Central memory CD8-positive, alpha-beta T cell (primary cell): Measurements from ENCODE around the gene SIK3.
"Not testable (repeated sequence)": the region's sequence is repeated elsewhere in the genome, so short reads cannot be mapped to it uniquely, and the experiment has no call there.

Experiments
- ATAC-seq: fragments of 150-1000 bp; cut with Tn5 transposase; replicated peaks from 2 replicates; pipeline ENCODE4 v1.10.0; 2022; ENCODE audit warnings: mild to moderate bottlenecking, moderate FRiP score, moderate number of reproducible peaks; ENCODE audit not compliant: poor library complexity, severe bottlenecking; ENCODE audit errors: extremely low read depth
- DNase-seq, 2 donors: peaks; one replicate each; pipeline ENCODE4 v3.0.0; 2021; ENCODE audit warnings: low spot score in 2 of 2
- H3K27ac Mint-ChIP-seq: one replicate; pipeline ENCODE4 v1.8.0; 2022; ENCODE audit warnings: low read depth, mild to moderate bottlenecking, moderate library complexity, mixed read lengths
- H3K27me3 Mint-ChIP-seq: one replicate; pipeline ENCODE4 v1.8.0; 2022; ENCODE audit warnings: mixed read lengths
- H3K36me3 Mint-ChIP-seq: one replicate; pipeline ENCODE4 v1.8.0; 2022; ENCODE audit warnings: mild to moderate bottlenecking, moderate library complexity, mixed read lengths; ENCODE audit not compliant: insufficient read depth
- H3K4me1 Mint-ChIP-seq: one replicate; pipeline ENCODE4 v1.8.0; 2022; ENCODE audit warnings: mixed read lengths
- H3K4me3 Mint-ChIP-seq: one replicate; pipeline ENCODE4 v1.8.0; 2022; ENCODE audit warnings: mild to moderate bottlenecking, moderate library complexity, mixed read lengths
- H3K9me3 Mint-ChIP-seq: one replicate; pipeline ENCODE4 v1.8.0; 2022; ENCODE audit warnings: mixed read lengths

SIK3 gene

DNA sequence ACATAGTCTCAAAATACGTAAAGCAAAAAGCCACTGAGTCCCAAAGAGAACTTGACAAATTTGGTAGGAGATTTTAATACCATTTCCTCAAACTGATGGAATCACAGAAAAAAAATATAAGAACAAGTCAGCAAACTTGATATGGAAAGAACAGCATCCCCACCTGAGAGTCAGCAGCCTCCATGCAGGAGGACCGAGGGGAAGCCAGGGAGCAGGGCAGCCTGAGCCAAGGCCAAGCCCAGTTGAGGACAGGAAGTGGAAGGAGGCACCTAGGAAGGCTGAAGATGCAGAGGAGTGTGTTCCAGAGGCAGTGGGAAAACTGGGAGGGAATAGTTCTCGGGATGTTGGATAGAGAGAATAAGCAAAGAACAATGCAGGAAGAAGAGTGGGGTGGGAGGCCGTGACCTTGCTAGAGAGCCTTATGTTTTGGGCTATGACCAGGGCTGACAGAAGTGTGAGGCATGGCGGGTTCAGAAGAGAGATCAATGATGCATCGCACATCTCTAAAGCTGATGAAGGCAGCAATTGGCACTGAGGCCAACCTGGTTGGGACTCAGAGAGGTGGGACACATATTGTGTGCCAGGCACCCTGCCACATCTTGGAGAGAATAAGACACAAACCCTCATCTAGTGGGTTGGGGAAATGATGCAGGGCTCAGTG, 290.5 kb downstream of the SIK3 start:
- H3K36me3 Mint-ChIP-seq = no peaks in the 10 kb centered on the region
- no peaks in the 10 kb centered on the region for H3K9me3 Mint-ChIP-seq
- no peak for DNase-seq
- no peaks in the 10 kb centered on the region for H3K4me1 Mint-ChIP-seq
- ATAC-seq = no peak
- H3K4me3 Mint-ChIP-seq = no peak overlapping the region
- no peak overlapping the region for H3K27ac Mint-ChIP-seq
- H3K27me3 Mint-ChIP-seq = no peaks in the 10 kb centered on the region

DNA sequence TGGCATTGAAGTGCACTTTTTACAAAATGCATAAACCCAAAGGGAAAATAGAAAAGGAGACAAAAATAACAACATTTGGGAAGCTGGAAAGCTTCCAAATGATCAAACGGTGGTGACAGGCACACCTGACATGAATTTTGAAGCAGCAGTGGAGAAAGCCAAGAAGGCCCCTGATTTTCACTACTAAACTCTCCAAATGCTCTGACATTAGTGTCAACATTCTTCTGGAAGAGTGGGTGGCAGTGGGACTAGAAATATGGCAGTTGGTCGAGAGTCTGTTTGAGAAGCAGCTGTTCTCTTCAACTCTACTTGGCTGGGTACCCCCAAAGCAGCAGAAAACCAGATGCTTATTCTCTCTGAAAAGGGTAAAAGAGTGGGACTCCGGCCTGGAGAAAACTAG, 294.2 kb downstream of the SIK3 start:
- H3K27ac Mint-ChIP-seq = no peak overlapping the region
- H3K36me3 Mint-ChIP-seq = no peaks in the 10 kb centered on the region
- no peaks in the 10 kb centered on the region for H3K4me1 Mint-ChIP-seq
- H3K27me3 Mint-ChIP-seq = peaks cover 14% of the 10 kb centered on the region
- DNase-seq (no peak), ATAC-seq (no peak)
- H3K9me3 Mint-ChIP-seq = no peaks in the 10 kb centered on the region
- H3K4me3 Mint-ChIP-seq = no peak overlapping the region

DNA sequence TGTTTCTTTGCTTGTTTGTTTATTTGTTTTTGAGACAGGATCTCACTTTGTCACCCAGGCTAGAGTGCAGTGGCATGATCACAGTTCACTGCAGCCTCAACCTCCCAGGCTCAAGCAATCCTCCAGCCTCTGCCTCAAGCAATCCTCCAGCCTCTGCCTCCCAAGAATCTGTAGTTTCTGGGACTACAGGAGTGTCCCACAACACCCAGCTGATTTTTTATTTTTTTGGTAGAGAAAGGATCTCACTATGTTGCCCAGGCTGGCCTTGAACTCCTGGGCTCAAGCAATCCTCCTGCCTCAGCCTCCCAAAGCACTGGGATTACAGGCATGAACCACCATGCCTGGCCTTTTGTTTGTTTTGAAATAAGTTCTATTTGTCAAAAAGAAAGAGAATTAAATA, 296.6 kb downstream of the SIK3 start:
- peaks cover 14% of the 10 kb centered on the region for H3K27me3 Mint-ChIP-seq
- not testable (repeated sequence) for H3K27ac Mint-ChIP-seq, DNase-seq, ATAC-seq, H3K9me3 Mint-ChIP-seq, H3K4me1 Mint-ChIP-seq, H3K4me3 Mint-ChIP-seq, H3K36me3 Mint-ChIP-seq

DNA sequence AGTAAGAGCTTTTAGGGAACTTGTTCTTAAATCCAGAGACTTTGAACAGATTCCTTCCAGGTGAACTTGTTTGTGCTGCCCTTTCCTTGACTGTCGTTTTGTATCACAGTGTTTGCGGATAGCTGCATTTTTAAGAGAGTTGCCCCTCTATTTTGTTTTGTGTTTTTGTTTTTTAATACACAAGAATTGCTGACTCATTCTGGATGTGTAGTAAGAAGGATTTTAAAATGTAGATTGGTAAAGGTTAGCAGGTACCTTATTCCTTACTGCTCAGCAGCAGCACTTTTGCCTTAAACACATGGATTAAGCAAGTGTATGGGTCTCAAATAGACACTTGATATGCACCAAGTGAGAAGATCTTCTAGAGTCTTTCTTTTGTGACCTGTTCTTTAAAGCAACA, 297.6 kb downstream of the SIK3 start:
- ATAC-seq (no peak), DNase-seq (no peak)
- Mint-ChIP-seq H3K4me3 (no peak overlapping the region), H3K4me1 (no peaks in the 10 kb centered on the region), H3K27me3 (peaks cover 14% of the 10 kb centered on the region), H3K27ac (no peak overlapping the region), H3K36me3 (no peaks in the 10 kb centered on the region), H3K9me3 (no peaks in the 10 kb centered on the region)

DNA sequence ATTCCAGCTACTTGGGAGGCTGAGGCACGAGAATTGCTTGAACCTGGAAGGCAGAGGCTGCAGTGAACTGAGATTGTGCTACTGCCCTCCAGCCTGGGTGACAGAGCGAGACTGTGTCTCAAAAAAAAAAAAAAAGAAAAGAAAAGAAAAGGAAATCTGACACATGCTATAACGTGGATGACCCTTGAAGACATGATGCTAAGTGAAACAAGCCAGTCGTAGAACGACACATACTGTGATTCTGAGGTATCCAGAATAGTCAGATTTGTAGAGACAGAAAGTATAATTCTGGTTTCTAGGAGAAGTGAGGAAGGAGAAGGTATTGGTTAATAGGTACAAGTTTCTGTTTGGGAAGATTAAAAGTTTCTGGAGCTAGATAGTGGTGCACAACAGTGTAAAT, 299.9 kb downstream of the SIK3 start:
- H3K4me1 Mint-ChIP-seq = no peaks in the 10 kb centered on the region
- DNase-seq = no peak
- no peak overlapping the region for H3K27ac Mint-ChIP-seq
- no peaks in the 10 kb centered on the region for H3K36me3 Mint-ChIP-seq
- no peak overlapping the region for H3K4me3 Mint-ChIP-seq
- ATAC-seq = no peak
- peaks cover 14% of the 10 kb centered on the region for H3K27me3 Mint-ChIP-seq
- H3K9me3 Mint-ChIP-seq = no peaks in the 10 kb centered on the region

DNA sequence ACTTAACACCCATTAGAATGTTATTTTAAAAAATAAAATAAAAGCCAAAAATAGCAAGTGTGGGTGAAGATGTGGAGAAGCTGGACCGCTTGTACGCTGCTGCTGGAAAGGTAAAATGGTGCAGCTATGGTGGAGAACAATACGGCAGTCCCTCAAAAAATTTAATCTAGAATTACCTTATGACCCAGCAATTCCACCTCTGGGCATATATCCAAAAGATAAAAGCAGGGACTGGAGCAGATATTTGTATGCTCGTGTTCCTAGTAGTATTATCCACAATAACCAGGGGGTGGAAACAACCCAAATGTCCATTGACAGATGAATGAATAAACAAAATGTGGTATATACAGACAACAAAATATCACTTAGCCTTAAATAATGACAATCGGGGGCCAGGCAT, 300.4 kb downstream of the SIK3 start:
- Mint-ChIP-seq H3K27me3 (peaks cover 14% of the 10 kb centered on the region), H3K4me3 (no peak overlapping the region), H3K36me3 (no peaks in the 10 kb centered on the region), H3K9me3 (no peaks in the 10 kb centered on the region), H3K4me1 (no peaks in the 10 kb centered on the region), H3K27ac (no peak overlapping the region)
- DNase-seq (no peak), ATAC-seq (no peak)

DNA sequence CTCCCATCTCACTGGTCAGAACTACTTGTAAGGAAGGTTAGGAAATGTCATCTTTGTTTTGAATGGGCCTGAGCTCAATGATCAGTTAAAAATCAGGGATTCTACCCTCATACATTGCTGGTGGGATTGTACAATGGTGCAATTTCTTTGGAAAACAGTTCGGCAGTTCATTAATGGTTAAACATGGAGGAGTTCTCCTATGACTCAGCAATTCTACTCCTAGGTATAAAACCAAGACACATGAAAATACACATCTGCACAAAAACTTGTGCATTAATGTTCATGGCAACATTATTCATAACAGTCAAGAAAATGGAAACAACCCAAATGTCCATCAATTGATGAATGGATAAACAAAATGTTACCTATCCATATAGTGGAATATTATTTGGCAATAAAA, 301.7 kb downstream of the SIK3 start:
- Mint-ChIP-seq H3K27me3 (peaks cover 14% of the 10 kb centered on the region), H3K36me3 (no peaks in the 10 kb centered on the region), H3K4me3 (no peak overlapping the region), H3K27ac (peak overlapping the region; percentile 60), H3K9me3 (no peaks in the 10 kb centered on the region), H3K4me1 (no peaks in the 10 kb centered on the region)
- ATAC-seq = no peak
- DNase-seq = no peak

DNA sequence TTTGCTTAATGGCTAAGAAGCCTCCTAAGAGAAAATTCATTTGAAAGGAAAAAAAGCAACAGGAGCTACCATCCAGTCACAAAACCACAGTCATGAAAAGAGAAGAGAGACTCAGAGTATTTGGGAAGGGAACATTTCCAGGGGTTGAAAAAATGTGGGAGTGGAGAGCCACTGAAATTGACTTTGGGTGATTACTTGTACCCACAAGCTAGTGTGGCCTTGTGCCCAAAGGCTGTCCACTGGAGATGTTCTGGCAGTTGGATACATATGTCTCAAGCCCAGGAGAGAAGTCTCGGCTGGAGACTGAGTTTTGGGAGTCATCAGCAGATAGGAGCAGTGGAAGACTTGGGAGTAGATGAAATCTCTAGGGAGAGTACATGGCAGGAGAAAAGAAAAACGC, 303.4 kb downstream of the SIK3 start:
- DNase-seq = no peak
- Mint-ChIP-seq H3K27me3 (peaks cover 3% of the 10 kb centered on the region), H3K4me1 (peaks cover 6% of the 10 kb centered on the region), H3K9me3 (no peaks in the 10 kb centered on the region), H3K4me3 (no peak overlapping the region), H3K27ac (no peak overlapping the region), H3K36me3 (no peaks in the 10 kb centered on the region)
- ATAC-seq = no peak

DNA sequence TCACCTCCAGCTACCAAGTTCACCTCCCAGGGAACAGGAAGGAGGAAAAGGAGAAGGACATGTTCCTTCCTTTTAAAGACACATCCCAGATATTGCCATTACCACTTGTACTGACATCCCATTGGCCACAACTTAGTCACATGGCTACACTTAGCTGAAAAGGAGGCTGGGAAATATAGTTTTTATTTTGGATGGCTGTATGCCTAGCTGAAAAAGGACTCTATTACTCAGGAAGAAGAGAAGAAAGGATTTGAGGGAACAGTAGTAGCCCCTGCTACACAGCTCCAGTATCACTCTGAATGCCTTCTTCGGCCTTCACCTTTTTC, 304.5 kb downstream of the SIK3 start:
- ATAC-seq = no peak
- Mint-ChIP-seq H3K4me3 (no peak overlapping the region), H3K9me3 (no peaks in the 10 kb centered on the region), H3K27ac (no peak overlapping the region), H3K36me3 (no peaks in the 10 kb centered on the region), H3K4me1 (peaks cover 6% of the 10 kb centered on the region), H3K27me3 (no peaks in the 10 kb centered on the region)
- no peak for DNase-seq
